GM18868 (cell line): ENCODE results near the gene MED4.

Experiments
- ATAC-seq: cut with Tn5 transposase; IDR thresholded peaks from one replicate; pipeline ENCODE4 v1.9.1; 2021; ENCODE audit warnings: mild to moderate bottlenecking, moderate library complexity; ENCODE audit not compliant: unreplicated experiment

Gene MED4

GRCh38 chr13:48038761-48039160, 56.1 kb downstream of the MED4 start:
- ATAC-seq, result no peak

- ATAC-seq, result peak; percentile 93
Observed at GRCh38 chr13:48037346-48038173, 57.3 kb downstream of the MED4 start, which contains the start of gene NUDT15. TSS of gene NUDT15 (plus strand) at chr13:48037726. CDS start at chr13:48037747, 21 bp downstream.

GRCh38 chr13:48029859-48030258, 65.0 kb downstream of the MED4 start:
- ATAC-seq, result no peak

- ATAC-seq, result no peak
Observed at GRCh38 chr13:48028066-48028465, 66.8 kb downstream of the MED4 start.
